Adipocyte (in vitro differentiated cells): ENCODE results near the gene ZNF780B.
A peak's percentile ranks its signal among the peaks of the same experiment; 100 is the strongest.

Source experiments
- DNase-seq: peaks from one replicate; pipeline ENCODE4 v3.0.0-alpha.2; 2015; ENCODE audit warnings: low read depth
- H3K27me3 ChIP-seq: replicated peaks from 2 replicates; pipeline ENCODE4 v1.7.0; 2013; ENCODE audit warnings: mild to moderate bottlenecking, low read length, moderate library complexity; ENCODE audit not compliant: control insufficient read depth, insufficient read depth
- H3K36me3 ChIP-seq: 2 replicates; pipeline ENCODE4 v1.7.0; 2013; ENCODE audit warnings: low read length, mild to moderate bottlenecking, moderate library complexity; ENCODE audit not compliant: control insufficient read depth, insufficient read depth, severe bottlenecking
- H3K4me1 ChIP-seq: 2 replicates; pipeline ENCODE4 v1.7.0; 2013; ENCODE audit warnings: mild to moderate bottlenecking, low read length, moderate library complexity; ENCODE audit not compliant: control insufficient read depth, insufficient read depth
- H3K4me3 ChIP-seq: 2 replicates; pipeline ENCODE4 v1.7.0; 2013; ENCODE audit warnings: mild to moderate bottlenecking, low read length, moderate library complexity
- H3K9ac ChIP-seq: 2 replicates; pipeline ENCODE4 v1.7.0; 2013; ENCODE audit warnings: mild to moderate bottlenecking, low read length, moderate library complexity
- H3K9me3 ChIP-seq: 2 replicates; pipeline ENCODE4 v1.7.0; 2013; ENCODE audit warnings: mild to moderate bottlenecking, low read length, moderate library complexity; ENCODE audit not compliant: control insufficient read depth

ZNF780B gene

GRCh38 chr19:40055832-40056504, at the start of gene ZNF780B:
Gene ZNF780B (minus strand): TSS chr19:40056231. CDS start chr19:40050332, 5,899 bp downstream.
- H3K9ac ChIP-seq = peak within 1 kb of the TSS; percentile 88
- peaks cover 10% of the 10 kb centered on the region for H3K4me1 ChIP-seq
- peak within 1 kb of the TSS; percentile 94 for H3K4me3 ChIP-seq
- peak; percentile 82 for DNase-seq
- no peaks in the 10 kb centered on the region for H3K27me3 ChIP-seq
- no peaks in the 10 kb centered on the region for H3K36me3 ChIP-seq
- H3K9me3 ChIP-seq = peaks cover 12% of the 10 kb centered on the region

- Histone ChIP-seq H3K4me1 (no peaks in the 10 kb centered on the region), H3K27me3 (peaks cover 3% of the 10 kb centered on the region), H3K9ac (no peak overlapping the region), H3K36me3 (no peaks in the 10 kb centered on the region), H3K4me3 (no peak overlapping the region), H3K9me3 (no peaks in the 10 kb centered on the region)
- no peak for DNase-seq
These were observed 48.7 kb upstream of the ZNF780B start for GRCh38 chr19:40104754-40105153.

- no peaks in the 10 kb centered on the region for H3K9me3 ChIP-seq
- H3K9ac ChIP-seq = no peak overlapping the region
- H3K4me3 ChIP-seq = no peak overlapping the region
- H3K4me1 ChIP-seq = no peaks in the 10 kb centered on the region
- peaks cover 3% of the 10 kb centered on the region for H3K27me3 ChIP-seq
- H3K36me3 ChIP-seq = no peaks in the 10 kb centered on the region
- DNase-seq = no peak
These were observed 47.6 kb upstream of the ZNF780B start for GRCh38 chr19:40103600-40103999.

GRCh38 chr19:40101813-40102212, 45.8 kb upstream of the ZNF780B start:
- no peak for DNase-seq
- Histone ChIP-seq H3K9me3 (no peaks in the 10 kb centered on the region), H3K4me1 (no peaks in the 10 kb centered on the region), H3K27me3 (peaks cover 3% of the 10 kb centered on the region), H3K9ac (no peak overlapping the region), H3K36me3 (no peaks in the 10 kb centered on the region), H3K4me3 (no peak overlapping the region)

DNA sequence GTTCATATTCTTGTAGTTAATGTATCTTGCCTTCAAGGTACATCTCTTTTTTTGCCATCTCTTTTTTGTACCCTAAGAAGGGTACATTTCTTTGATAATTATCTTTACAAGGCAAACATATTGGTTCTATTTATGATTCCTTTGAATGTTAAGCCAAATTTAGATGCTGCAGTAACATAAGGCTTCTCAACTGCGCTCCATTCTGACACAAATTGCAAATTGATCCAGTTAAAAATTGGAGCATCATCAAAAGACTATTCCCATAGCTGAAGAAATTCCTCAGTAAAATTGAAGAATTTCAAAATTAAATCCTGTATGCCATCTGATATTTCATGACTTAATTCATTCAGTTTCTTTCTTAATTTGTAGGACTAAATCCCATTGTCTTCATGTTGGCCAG, 37.4 kb upstream of the ZNF780B start:
- no peaks in the 10 kb centered on the region for H3K36me3 ChIP-seq
- peaks cover 12% of the 10 kb centered on the region for H3K4me1 ChIP-seq
- H3K4me3 ChIP-seq = no peak overlapping the region
- no peak for DNase-seq
- H3K27me3 ChIP-seq = no peaks in the 10 kb centered on the region
- H3K9ac ChIP-seq = no peak overlapping the region
- H3K9me3 ChIP-seq = no peaks in the 10 kb centered on the region

GRCh38 chr19:40091205-40092129, 35.4 kb upstream of the ZNF780B start:
- Histone ChIP-seq H3K9me3 (no peaks in the 10 kb centered on the region), H3K27me3 (no peaks in the 10 kb centered on the region), H3K4me1 (peaks cover 12% of the 10 kb centered on the region), H3K36me3 (no peaks in the 10 kb centered on the region), H3K9ac (peak overlapping the region; percentile 94), H3K4me3 (peak overlapping the region; percentile 93)
- DNase-seq = no peak

GRCh38 chr19:40090241-40091204, 34.5 kb upstream of the ZNF780B start, which contains the start of gene ZNF780A:
Gene ZNF780A (minus strand): TSS chr19:40090943. CDS start chr19:40084753, 6,190 bp downstream.
- Histone ChIP-seq H3K4me3 (peak within 1 kb of the TSS; percentile 93), H3K9me3 (no peaks in the 10 kb centered on the region), H3K4me1 (peaks cover 12% of the 10 kb centered on the region), H3K9ac (peak within 1 kb of the TSS; percentile 94), H3K27me3 (no peaks in the 10 kb centered on the region), H3K36me3 (no peaks in the 10 kb centered on the region)
- peak; percentile 84 for DNase-seq

DNA sequence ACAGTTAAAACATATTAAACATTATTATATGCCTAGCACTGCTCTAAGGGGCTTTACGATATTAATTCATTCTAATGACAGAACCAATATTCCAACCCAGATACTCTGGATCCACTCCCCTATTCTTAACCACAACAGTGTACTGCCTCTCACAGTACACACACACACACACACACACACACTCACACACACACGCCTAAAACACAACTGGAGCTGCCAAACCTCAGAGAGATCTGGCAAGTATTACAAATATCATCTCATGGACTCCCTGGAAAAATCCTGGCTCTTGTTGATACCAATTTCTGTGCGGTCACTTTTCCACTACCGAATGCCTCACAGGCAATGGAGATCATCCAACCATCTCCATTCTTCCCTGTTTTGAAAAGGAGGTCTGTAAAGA, 33.4 kb upstream of the ZNF780B start:
- H3K36me3 ChIP-seq = peaks cover 1% of the 10 kb centered on the region
- peak overlapping the region; percentile 94 for H3K9ac ChIP-seq
- H3K27me3 ChIP-seq = no peaks in the 10 kb centered on the region
- H3K9me3 ChIP-seq = no peaks in the 10 kb centered on the region
- H3K4me3 ChIP-seq = peak overlapping the region; percentile 93
- H3K4me1 ChIP-seq = peaks cover 12% of the 10 kb centered on the region
- peak; percentile 4 for DNase-seq

DNA sequence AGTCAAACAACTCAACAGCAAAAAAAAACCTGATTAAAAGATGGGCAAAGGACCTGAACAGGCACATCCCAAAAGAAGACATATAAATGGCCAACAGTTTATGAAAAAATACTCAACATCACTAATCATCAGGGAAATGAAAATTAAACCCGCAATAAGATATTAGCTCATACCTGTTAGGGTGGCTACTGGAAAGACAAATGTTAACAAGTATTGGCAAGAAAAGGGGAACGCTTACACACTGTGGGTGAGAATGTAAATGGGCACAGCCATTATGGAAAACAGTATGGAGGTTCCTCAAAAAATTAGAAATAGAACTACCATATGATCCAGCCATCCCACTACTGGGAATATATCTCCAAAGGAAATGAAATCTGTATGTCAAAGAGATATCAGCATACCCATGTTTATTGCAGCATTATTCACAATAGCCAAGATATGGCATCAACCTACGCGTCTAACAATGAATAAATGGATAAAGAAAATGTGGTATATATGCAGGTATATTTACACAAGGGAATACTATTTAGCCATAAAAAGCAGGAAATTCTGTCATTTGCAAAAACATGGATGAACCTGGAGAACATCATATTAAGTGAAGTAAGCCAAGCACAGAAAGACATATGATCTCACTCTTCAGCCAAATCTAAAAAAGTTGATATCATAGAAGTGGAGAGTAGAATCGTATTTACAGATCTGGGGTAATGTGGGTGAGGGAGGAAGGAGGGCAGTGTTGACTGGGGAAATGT, 32.4 kb upstream of the ZNF780B start:
- H3K4me3 ChIP-seq = peak overlapping the region; percentile 93
- H3K4me1 ChIP-seq = peaks cover 12% of the 10 kb centered on the region
- H3K36me3 ChIP-seq = peaks cover 11% of the 10 kb centered on the region
- H3K9ac ChIP-seq = no peak overlapping the region
- DNase-seq = no peak
- no peaks in the 10 kb centered on the region for H3K27me3 ChIP-seq
- H3K9me3 ChIP-seq = no peaks in the 10 kb centered on the region

DNA sequence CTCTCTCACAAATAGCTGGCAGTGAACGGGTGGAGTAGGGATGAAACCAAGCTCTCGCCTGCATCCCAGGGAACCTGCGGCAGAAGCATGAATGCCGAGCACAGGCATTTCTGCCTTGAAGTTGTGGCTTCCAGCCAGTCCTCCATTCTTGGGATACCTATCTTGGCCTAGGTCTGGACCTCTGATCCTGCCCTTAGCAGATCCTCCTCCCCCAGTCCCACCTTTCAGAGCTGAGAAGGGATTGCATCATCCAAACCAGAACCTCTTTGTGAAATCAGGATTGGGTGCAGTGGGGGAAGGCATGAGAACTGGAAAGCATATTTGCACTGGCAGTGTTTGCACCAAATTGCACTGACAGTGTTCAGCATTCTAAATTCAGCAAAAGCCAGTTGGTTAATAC, 28.9 kb upstream of the ZNF780B start:
- peaks cover 12% of the 10 kb centered on the region for H3K4me1 ChIP-seq
- H3K27me3 ChIP-seq = no peaks in the 10 kb centered on the region
- no peak overlapping the region for H3K9ac ChIP-seq
- H3K4me3 ChIP-seq = no peak overlapping the region
- peaks cover 46% of the 10 kb centered on the region for H3K36me3 ChIP-seq
- DNase-seq = no peak
- H3K9me3 ChIP-seq = peaks cover 5% of the 10 kb centered on the region
